ENCODE results near the gene EML5.

Gene EML5

GRCh38 chr14:88667555-88668273 lies 125.0 kb downstream of the EML5 start:
- H3K9me3 ChIP-seq (ENCODE audit: insufficient read depth, low read length), result no peaks in the 10 kb centered on the region
- no peak overlapping the region for H3K9ac ChIP-seq (ENCODE audit: insufficient read length, low read depth)
- no peaks in the 10 kb centered on the region for H3K36me3 ChIP-seq (ENCODE audit: insufficient read depth, insufficient read length, low read length)
- H3K4me3 ChIP-seq (ENCODE audit: insufficient read length, low read depth), result no peak overlapping the region
- DNase-seq (ENCODE audit: low read depth, low spot score), result peak; percentile 42
- H3K27me3 ChIP-seq (ENCODE audit: insufficient read depth, insufficient read length), result no peaks in the 10 kb centered on the region
- TF ChIP-seq ZNF274 (IDR thresholded peaks at IDR 0.05; ENCODE audit: low read depth, low read length) (no peak), YY1 (IDR thresholded peaks at IDR 0.05; ENCODE audit: insufficient read depth, insufficient read length) (no peak)
- H3K4me1 ChIP-seq (ENCODE audit: insufficient read depth, insufficient read length), result no peaks in the 10 kb centered on the region

GRCh38 chr14:88660056-88660455 lies 132.7 kb downstream of the EML5 start:
- TF ChIP-seq YY1 (IDR thresholded peaks at IDR 0.05; ENCODE audit: insufficient read depth, insufficient read length), result no peak
- Histone ChIP-seq H3K27me3 (ENCODE audit: insufficient read depth, insufficient read length) (no peaks in the 10 kb centered on the region), H3K4me3 (ENCODE audit: insufficient read length, low read depth) (no peak overlapping the region), H3K36me3 (ENCODE audit: insufficient read depth, insufficient read length, low read length) (no peaks in the 10 kb centered on the region), H3K9me3 (ENCODE audit: insufficient read depth, low read length) (no peaks in the 10 kb centered on the region), H3K9ac (ENCODE audit: insufficient read length, low read depth) (no peak overlapping the region), H3K4me1 (ENCODE audit: insufficient read depth, insufficient read length) (no peaks in the 10 kb centered on the region)
- no peak for DNase-seq (ENCODE audit: low read depth, low spot score)

DNA sequence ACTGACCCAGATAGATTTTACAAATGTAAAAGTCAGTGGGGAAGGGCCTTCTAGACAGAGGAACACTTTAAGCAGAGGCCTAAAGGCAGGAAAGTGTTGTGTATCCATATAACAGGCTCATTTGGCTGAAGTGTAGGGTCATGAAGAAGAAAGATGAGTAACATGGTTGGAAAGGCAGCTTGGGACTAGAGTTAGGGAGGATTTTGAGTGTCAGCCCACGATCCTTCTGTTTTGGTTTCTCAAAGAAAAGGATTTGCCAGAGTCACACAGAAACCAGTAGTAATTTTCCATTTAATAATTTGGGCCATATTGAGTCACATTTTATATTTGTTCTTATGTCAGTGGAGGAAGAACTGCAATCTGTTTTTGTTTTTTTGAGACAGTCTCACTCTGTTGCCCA lies 153.5 kb downstream of the EML5 start:
- H3K9ac ChIP-seq (ENCODE audit: insufficient read length, low read depth), result no peak overlapping the region
- H3K27me3 ChIP-seq (ENCODE audit: insufficient read depth, insufficient read length), result no peaks in the 10 kb centered on the region
- peaks cover 5% of the 10 kb centered on the region; the same call in 1 of the 2 replicates for H3K9me3 ChIP-seq (ENCODE audit: insufficient read depth, low read length)
- DNase-seq (ENCODE audit: low read depth, low spot score), result no peak
- no peaks in the 10 kb centered on the region for H3K4me1 ChIP-seq (ENCODE audit: insufficient read depth, insufficient read length)
- no peak for TF ChIP-seq ZNF274 (IDR thresholded peaks at IDR 0.05; ENCODE audit: low read depth, low read length)
- no peak for TF ChIP-seq YY1 (IDR thresholded peaks at IDR 0.05; ENCODE audit: insufficient read depth, insufficient read length)
- TF ChIP-seq SUZ12 (IDR thresholded peaks at IDR 0.05; ENCODE audit: extremely low read depth, insufficient read depth, insufficient read length), result no peak
- H3K4me3 ChIP-seq (ENCODE audit: insufficient read length, low read depth), result no peak overlapping the region
- H3K36me3 ChIP-seq (ENCODE audit: insufficient read depth, insufficient read length, low read length), result no peaks in the 10 kb centered on the region

- H3K9ac ChIP-seq (ENCODE audit: insufficient read length, low read depth), result no peak overlapping the region
- H3K36me3 ChIP-seq (ENCODE audit: insufficient read depth, insufficient read length, low read length), result no peaks in the 10 kb centered on the region
- TF ChIP-seq ZNF274 (IDR thresholded peaks at IDR 0.05; ENCODE audit: low read depth, low read length), result no peak
- DNase-seq (ENCODE audit: low read depth, low spot score), result no peak
- no peak overlapping the region for H3K4me3 ChIP-seq (ENCODE audit: insufficient read length, low read depth)
- H3K9me3 ChIP-seq (ENCODE audit: insufficient read depth, low read length), result no peaks in the 10 kb centered on the region
- H3K27me3 ChIP-seq (ENCODE audit: insufficient read depth, insufficient read length), result no peaks in the 10 kb centered on the region
- H3K4me1 ChIP-seq (ENCODE audit: insufficient read depth, insufficient read length), result peaks cover 3% of the 10 kb centered on the region
Observed at GRCh38 chr14:88632512-88632911, 160.2 kb downstream of the EML5 start.

- no peak overlapping the region for H3K9ac ChIP-seq (ENCODE audit: insufficient read length, low read depth)
Observed at GRCh38 chr14:88631091-88631490, 161.7 kb downstream of the EML5 start.

DNA sequence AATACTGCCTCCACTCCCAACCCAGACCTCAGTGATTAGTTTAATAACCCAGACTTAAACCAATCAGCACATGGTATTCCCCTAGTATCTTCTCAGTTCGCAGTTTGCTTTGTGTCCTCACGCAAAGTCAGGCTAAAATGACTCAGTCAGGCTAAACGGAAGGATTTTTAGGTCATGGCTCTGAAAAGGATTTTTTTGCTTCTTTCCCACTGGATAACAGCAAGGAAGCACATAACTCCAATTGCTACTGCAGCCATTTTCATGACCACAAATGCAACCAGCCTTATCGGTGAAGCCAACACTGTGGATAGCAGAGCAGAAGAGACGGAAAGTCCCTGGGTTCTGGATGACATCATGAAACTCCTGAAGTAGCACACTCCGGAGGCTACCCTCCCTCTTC lies 162.2 kb downstream of the EML5 start:
- no peaks in the 10 kb centered on the region for H3K9me3 ChIP-seq (ENCODE audit: insufficient read depth, low read length)
- H3K4me3 ChIP-seq (ENCODE audit: insufficient read length, low read depth), result no peak overlapping the region
- peaks cover 3% of the 10 kb centered on the region for H3K4me1 ChIP-seq (ENCODE audit: insufficient read depth, insufficient read length)
- H3K36me3 ChIP-seq (ENCODE audit: insufficient read depth, insufficient read length, low read length), result no peaks in the 10 kb centered on the region
- H3K9ac ChIP-seq (ENCODE audit: insufficient read length, low read depth), result no peak overlapping the region
- DNase-seq (ENCODE audit: low read depth, low spot score), result no peak
- TF ChIP-seq SUZ12 (IDR thresholded peaks at IDR 0.05; ENCODE audit: extremely low read depth, insufficient read depth, insufficient read length), result no peak
- TF ChIP-seq YY1 (IDR thresholded peaks at IDR 0.05; ENCODE audit: insufficient read depth, insufficient read length), result no peak
- TF ChIP-seq ZNF274 (IDR thresholded peaks at IDR 0.05; ENCODE audit: low read depth, low read length), result no peak
- no peaks in the 10 kb centered on the region for H3K27me3 ChIP-seq (ENCODE audit: insufficient read depth, insufficient read length)

More at GRCh38 chr14:88631091-88631490, 161.7 kb downstream of the EML5 start:
- H3K9me3 ChIP-seq (ENCODE audit: insufficient read depth, low read length), result no peaks in the 10 kb centered on the region
- H3K4me1 ChIP-seq (ENCODE audit: insufficient read depth, insufficient read length), result peaks cover 3% of the 10 kb centered on the region
- no peak for TF ChIP-seq YY1 (IDR thresholded peaks at IDR 0.05; ENCODE audit: insufficient read depth, insufficient read length)
- no peak for TF ChIP-seq SUZ12 (IDR thresholded peaks at IDR 0.05; ENCODE audit: extremely low read depth, insufficient read depth, insufficient read length)
- no peak for TF ChIP-seq ZNF274 (IDR thresholded peaks at IDR 0.05; ENCODE audit: low read depth, low read length)
- H3K4me3 ChIP-seq (ENCODE audit: insufficient read length, low read depth), result no peak overlapping the region
- H3K27me3 ChIP-seq (ENCODE audit: insufficient read depth, insufficient read length), result no peaks in the 10 kb centered on the region
- no peak for DNase-seq (ENCODE audit: low read depth, low spot score)
- H3K36me3 ChIP-seq (ENCODE audit: insufficient read depth, insufficient read length, low read length), result no peaks in the 10 kb centered on the region

GRCh38 chr14:88628462-88628861 lies 164.3 kb downstream of the EML5 start:
- H3K36me3 ChIP-seq (ENCODE audit: insufficient read depth, insufficient read length, low read length), result no peaks in the 10 kb centered on the region

GRCh38 chr14:88628033-88628432 lies 164.7 kb downstream of the EML5 start:
- no peak overlapping the region for H3K9ac ChIP-seq (ENCODE audit: insufficient read length, low read depth)
- H3K27me3 ChIP-seq (ENCODE audit: insufficient read depth, insufficient read length), result no peaks in the 10 kb centered on the region
- H3K36me3 ChIP-seq (ENCODE audit: insufficient read depth, insufficient read length, low read length), result no peaks in the 10 kb centered on the region
- peaks cover 3% of the 10 kb centered on the region for H3K4me1 ChIP-seq (ENCODE audit: insufficient read depth, insufficient read length)
- DNase-seq (ENCODE audit: low read depth, low spot score), result no peak
- TF ChIP-seq YY1 (IDR thresholded peaks at IDR 0.05; ENCODE audit: insufficient read depth, insufficient read length) (no peak), SUZ12 (IDR thresholded peaks at IDR 0.05; ENCODE audit: extremely low read depth, insufficient read depth, insufficient read length) (no peak), ZNF274 (IDR thresholded peaks at IDR 0.05; ENCODE audit: low read depth, low read length) (no peak)
- H3K9me3 ChIP-seq (ENCODE audit: insufficient read depth, low read length), result no peaks in the 10 kb centered on the region
- H3K4me3 ChIP-seq (ENCODE audit: insufficient read length, low read depth), result no peak overlapping the region

More at GRCh38 chr14:88628462-88628861, 164.3 kb downstream of the EML5 start:
- peaks cover 3% of the 10 kb centered on the region for H3K4me1 ChIP-seq (ENCODE audit: insufficient read depth, insufficient read length)
- no peak for DNase-seq (ENCODE audit: low read depth, low spot score)
- H3K9ac ChIP-seq (ENCODE audit: insufficient read length, low read depth), result no peak overlapping the region
- H3K27me3 ChIP-seq (ENCODE audit: insufficient read depth, insufficient read length), result no peaks in the 10 kb centered on the region
- H3K4me3 ChIP-seq (ENCODE audit: insufficient read length, low read depth), result no peak overlapping the region
- TF ChIP-seq SUZ12 (IDR thresholded peaks at IDR 0.05; ENCODE audit: extremely low read depth, insufficient read depth, insufficient read length), result no peak
- no peaks in the 10 kb centered on the region for H3K9me3 ChIP-seq (ENCODE audit: insufficient read depth, low read length)
